Activated gamma-delta T cell (primary cell): Measurements from ENCODE around the gene MTCL1.

ENCODE experiments used
- DNase-seq: peaks from one replicate; lab custom pipeline; 2025; lab: John Stamatoyannopoulos, UW

Gene MTCL1

GRCh38 chr18:8688216-8688800 lies 17.0 kb upstream of the MTCL1 start:
- DNase-seq = no peak

GRCh38 chr18:8688816-8689215 lies 16.5 kb upstream of the MTCL1 start:
- DNase-seq = no peak

- no peak for DNase-seq
Observed at GRCh38 chr18:8689517-8689916, 15.8 kb upstream of the MTCL1 start.

- DNase-seq = no peak
Observed at GRCh38 chr18:8694891-8695290, 10.5 kb upstream of the MTCL1 start.

GRCh38 chr18:8695932-8696517 lies 9.3 kb upstream of the MTCL1 start:
- no peak for DNase-seq

GRCh38 chr18:8696749-8697211 lies 8.6 kb upstream of the MTCL1 start:
- no peak for DNase-seq

GRCh38 chr18:8699126-8699525 lies 6.2 kb upstream of the MTCL1 start:
- no peak for DNase-seq

GRCh38 chr18:8699948-8700347 lies 5.4 kb upstream of the MTCL1 start:
- DNase-seq = no peak

GRCh38 chr18:8701546-8702118 lies 3.7 kb upstream of the MTCL1 start:
- DNase-seq = no peak

GRCh38 chr18:8702668-8703067 lies 2.7 kb upstream of the MTCL1 start:
- DNase-seq = no peak

- DNase-seq = no peak
Observed at GRCh38 chr18:8703092-8703709, 2.2 kb upstream of the MTCL1 start.

GRCh38 chr18:8703781-8704301 lies 1.5 kb upstream of the MTCL1 start:
- no peak for DNase-seq

- DNase-seq = peak; percentile 76
Observed at GRCh38 chr18:8704361-8705237, 757 bp upstream of the MTCL1 start.

GRCh38 chr18:8705961-8706790 lies 820 bp downstream of the MTCL1 start:
- peak; percentile 17 for DNase-seq

GRCh38 chr18:8706791-8707555 lies 1.6 kb downstream of the MTCL1 start:
- DNase-seq = no peak

GRCh38 chr18:8707556-8708300 lies 2.4 kb downstream of the MTCL1 start:
- DNase-seq = no peak

GRCh38 chr18:8708670-8709069 lies 3.3 kb downstream of the MTCL1 start:
- DNase-seq = no peak

- DNase-seq = no peak
Observed at GRCh38 chr18:8709248-8710059, 4.1 kb downstream of the MTCL1 start.

GRCh38 chr18:8711736-8712135 lies 6.4 kb downstream of the MTCL1 start:
- DNase-seq = no peak
